Omental fat pad (tissue), 4 donors: ENCODE data around the gene EXD3. TPM values are rescaled to one million over a fixed set of nuclear protein-coding genes. Genes with fewer than 3 reads are reported as not detected.
"Not testable (repeated sequence)": the region's sequence is repeated elsewhere in the genome, so short reads cannot be mapped to it uniquely, and the experiment has no call there.

Experiments used
- ATAC-seq: fragments of 150-250 bp; one replicate; pipeline ENCODE4 v1.9.1; 2016; ENCODE audit warnings: mild to moderate bottlenecking, moderate library complexity; ENCODE audit not compliant: low FRiP score
- DNase-seq: peaks from one replicate; pipeline ENCODE4 v3.0.0-alpha.2; 2019; ENCODE audit warnings: low spot score
- CTCF ChIP-seq, 3 donors: fragments of 450-650 bp; IDR thresholded peaks; one replicate each; pipeline ENCODE4 v1.5.1; 2016 to 2017; ENCODE audit warnings: antibody characterized with exemption in 3 of 3, mild to moderate bottlenecking in 3 of 3, moderate library complexity in 2 of 3
- total RNA-seq, 4 donors: library from RNA; depleted of rRNA; stranded (reverse); fragments of >200 nt; gene quantifications; one replicate each; pipeline ENCODE4 v1.1.0, GENCODE V29; 2016

EXD3 gene
- total RNA-seq, 4 donors from 2014 or later: 8.3 to 18.3 (median 10.5) TPM

GRCh38 chr9:137416563-137417151 is 6.3 kb downstream of the EXD3 start:
- DNase-seq: no peak
- ATAC-seq: no peak
- no peak for TF ChIP-seq CTCF (IDR thresholded peaks at IDR 0.05)

GRCh38 chr9:137416006-137416562 is 6.9 kb downstream of the EXD3 start:
- DNase-seq: no peak
- no peak for ATAC-seq
- no peak for TF ChIP-seq CTCF (IDR thresholded peaks at IDR 0.05)

- ATAC-seq (no peak), DNase-seq (no peak)
- TF ChIP-seq CTCF (IDR thresholded peaks at IDR 0.05): no peak
Measured at GRCh38 chr9:137415451-137415850, 7.5 kb downstream of the EXD3 start.

GRCh38 chr9:137412431-137412830 is 10.5 kb downstream of the EXD3 start:
- ATAC-seq (no peak), DNase-seq (no peak)
- TF ChIP-seq CTCF (IDR thresholded peaks at IDR 0.05): no peak

GRCh38 chr9:137411645-137412380 is 11.1 kb downstream of the EXD3 start:
- peak; percentile 54 for ATAC-seq
- DNase-seq: peak; percentile 55

GRCh38 chr9:137411260-137411644 is 11.7 kb downstream of the EXD3 start:
- TF ChIP-seq CTCF (IDR thresholded peaks at IDR 0.05): no peak
- ATAC-seq (no peak), DNase-seq (no peak)

More at GRCh38 chr9:137411645-137412380, 11.1 kb downstream of the EXD3 start:
- TF ChIP-seq CTCF (IDR thresholded peaks at IDR 0.05): no peak

GRCh38 chr9:137410891-137411249 is 12.1 kb downstream of the EXD3 start:
- ATAC-seq (no peak), DNase-seq (no peak)
- TF ChIP-seq CTCF (IDR thresholded peaks at IDR 0.05): no peak

- DNase-seq, ATAC-seq: not testable (repeated sequence)
Measured at GRCh38 chr9:137410236-137410890, 12.6 kb downstream of the EXD3 start.
